ENCODE results near the gene SLC7A8.

- TF ChIP-seq TCF7L2 (IDR thresholded peaks at IDR 0.05; ENCODE audit: borderline replicate concordance, low read depth, low read length) (no peak), ZNF274 (IDR thresholded peaks at IDR 0.05; ENCODE audit: low read length) (no peak), ZNF274 (tag by site-specific recombination; IDR thresholded peaks at IDR 0.05; ENCODE audit: borderline replicate concordance) (no peak), REPIN1 (tag by site-specific recombination; IDR thresholded peaks at IDR 0.05; ENCODE audit: low read depth) (no peak), YY1 (tag by site-specific recombination; IDR thresholded peaks at IDR 0.05) (no peak), ZNF292 (tag by site-specific recombination; IDR thresholded peaks at IDR 0.05; ENCODE audit: borderline replicate concordance, low read depth) (no peak), ZFHX2 (tag by site-specific recombination; conservative IDR thresholded peaks at IDR 0.05) (no peak), ZNF133 (tag by site-specific recombination; IDR thresholded peaks at IDR 0.05) (no peak)
Measured at GRCh38 chr14:23217032-23218020, 33.9 kb upstream of the SLC7A8 start.
